ENCODE data around the gene EXO5.
"Not testable (repeated sequence)": the region's sequence is repeated elsewhere in the genome, so short reads cannot be mapped to it uniquely, and the experiment has no call there.

EXO5 gene, protein sequence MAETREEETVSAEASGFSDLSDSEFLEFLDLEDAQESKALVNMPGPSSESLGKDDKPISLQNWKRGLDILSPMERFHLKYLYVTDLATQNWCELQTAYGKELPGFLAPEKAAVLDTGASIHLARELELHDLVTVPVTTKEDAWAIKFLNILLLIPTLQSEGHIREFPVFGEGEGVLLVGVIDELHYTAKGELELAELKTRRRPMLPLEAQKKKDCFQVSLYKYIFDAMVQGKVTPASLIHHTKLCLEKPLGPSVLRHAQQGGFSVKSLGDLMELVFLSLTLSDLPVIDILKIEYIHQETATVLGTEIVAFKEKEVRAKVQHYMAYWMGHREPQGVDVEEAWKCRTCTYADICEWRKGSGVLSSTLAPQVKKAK

DNA sequence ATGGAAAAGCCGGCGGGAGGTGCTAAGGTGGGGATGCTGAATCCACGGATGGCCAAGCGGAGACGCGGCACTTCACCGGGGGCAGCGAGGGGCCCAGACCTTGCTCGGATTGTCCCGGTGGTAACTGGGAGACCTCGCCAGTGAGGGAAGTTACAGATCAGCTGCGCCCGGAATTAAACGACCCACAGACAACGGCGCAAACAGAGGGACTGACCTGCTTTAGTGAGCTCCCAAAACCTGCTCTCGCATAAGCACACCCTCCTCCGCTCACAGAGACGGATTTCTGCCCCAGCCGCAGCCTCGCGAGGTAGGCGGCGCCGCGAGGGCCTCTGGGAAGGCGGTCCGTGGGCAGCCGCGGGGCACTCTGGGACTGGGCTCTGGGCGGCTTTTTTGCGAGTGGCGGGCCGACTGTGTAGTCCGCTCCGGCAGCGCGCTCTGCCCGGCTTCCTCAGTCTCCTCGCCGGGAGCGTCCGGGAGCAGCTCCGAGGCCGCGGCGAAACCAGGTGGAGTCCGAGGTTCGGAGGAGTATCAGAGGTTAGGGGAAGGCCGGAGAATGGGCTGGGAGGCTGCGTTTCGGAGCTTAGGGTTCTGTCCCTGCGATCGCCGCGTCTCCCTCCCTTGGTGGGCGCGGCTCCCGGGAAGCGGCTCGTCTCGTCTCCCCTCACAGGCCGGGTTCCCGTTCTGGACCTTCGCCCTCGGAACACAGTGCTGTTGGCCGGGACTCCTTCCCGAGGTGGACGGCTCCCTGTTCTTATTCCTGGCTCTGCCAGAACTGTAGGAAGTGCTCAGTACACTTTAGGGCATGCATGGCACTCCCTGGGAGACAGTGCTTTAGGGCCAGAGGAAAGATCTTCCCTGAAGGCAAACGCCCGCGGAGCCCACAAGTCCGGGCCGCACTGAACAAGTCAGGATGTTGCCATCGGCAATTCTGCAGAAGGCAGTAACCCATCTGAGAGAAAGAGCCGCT, at the start of gene EXO5:
EXO5 (plus strand) TSS at position 393 of the 967 bp plus-strand sequence. CDS start 5,778 bp downstream, outside the sequence.
- DNase-seq (ENCODE audit: low spot score), result peak; percentile 41

DNA sequence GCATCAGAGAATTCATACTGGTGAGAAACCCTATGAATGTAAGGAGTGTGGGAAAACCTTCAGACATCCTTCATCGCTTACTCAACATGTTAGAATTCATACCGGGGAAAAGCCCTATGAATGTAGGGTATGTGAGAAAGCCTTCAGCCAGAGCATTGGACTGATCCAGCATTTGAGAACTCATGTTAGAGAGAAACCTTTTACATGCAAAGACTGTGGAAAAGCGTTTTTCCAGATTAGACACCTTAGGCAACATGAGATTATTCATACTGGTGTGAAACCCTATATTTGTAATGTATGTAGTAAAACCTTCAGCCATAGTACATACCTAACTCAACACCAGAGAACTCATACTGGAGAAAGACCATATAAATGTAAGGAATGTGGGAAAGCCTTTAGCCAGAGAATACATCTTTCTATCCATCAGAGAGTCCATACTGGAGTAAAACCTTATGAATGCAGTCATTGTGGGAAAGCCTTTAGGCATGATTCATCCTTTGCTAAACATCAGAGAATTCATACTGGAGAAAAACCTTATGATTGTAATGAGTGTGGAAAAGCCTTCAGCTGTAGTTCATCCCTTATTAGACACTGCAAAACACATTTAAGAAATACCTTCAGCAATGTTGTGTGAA, 45.5 kb upstream of the EXO5 start:
- DNase-seq (ENCODE audit: low spot score), result no peak

DNA sequence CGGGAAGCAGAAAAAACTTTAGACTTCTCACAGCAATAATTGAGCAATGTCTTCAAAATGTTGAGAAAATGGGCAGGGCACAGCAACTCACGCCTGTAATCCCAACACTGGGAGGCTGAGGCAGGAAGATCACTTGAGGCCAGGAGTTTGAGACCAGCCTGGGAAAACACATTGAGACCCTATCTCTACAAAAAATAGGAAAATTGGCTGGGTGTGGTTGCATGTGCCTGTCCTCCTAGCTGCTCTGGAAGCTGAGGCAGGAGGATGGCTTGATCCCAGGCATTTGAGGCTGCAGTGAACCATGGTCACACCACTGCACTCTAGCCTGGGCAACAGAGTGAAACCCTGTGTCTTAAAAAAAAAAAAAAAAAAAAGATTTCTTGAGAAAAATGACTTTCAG, 39.2 kb upstream of the EXO5 start:
- DNase-seq (ENCODE audit: low spot score), result no peak

DNA sequence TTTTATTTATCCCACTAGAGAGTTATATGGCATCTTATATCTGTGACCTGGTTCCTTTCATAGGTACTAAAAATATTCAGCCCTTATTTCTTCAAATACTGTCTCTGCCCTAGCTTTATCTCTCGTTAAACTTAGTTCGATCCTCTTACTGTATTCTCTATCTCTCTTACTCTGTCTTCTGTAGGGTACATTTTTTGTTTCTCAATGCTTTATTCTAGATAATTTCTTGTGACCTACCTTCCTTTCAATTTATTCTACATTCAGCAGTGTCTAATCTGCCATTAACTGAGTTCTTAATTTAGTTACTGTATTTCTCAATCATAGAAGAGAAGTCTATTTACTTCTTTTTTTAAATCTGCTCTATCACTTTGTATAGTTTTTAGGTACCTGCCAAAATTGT, 33.3 kb upstream of the EXO5 start:
- DNase-seq (ENCODE audit: low spot score), result no peak

DNA sequence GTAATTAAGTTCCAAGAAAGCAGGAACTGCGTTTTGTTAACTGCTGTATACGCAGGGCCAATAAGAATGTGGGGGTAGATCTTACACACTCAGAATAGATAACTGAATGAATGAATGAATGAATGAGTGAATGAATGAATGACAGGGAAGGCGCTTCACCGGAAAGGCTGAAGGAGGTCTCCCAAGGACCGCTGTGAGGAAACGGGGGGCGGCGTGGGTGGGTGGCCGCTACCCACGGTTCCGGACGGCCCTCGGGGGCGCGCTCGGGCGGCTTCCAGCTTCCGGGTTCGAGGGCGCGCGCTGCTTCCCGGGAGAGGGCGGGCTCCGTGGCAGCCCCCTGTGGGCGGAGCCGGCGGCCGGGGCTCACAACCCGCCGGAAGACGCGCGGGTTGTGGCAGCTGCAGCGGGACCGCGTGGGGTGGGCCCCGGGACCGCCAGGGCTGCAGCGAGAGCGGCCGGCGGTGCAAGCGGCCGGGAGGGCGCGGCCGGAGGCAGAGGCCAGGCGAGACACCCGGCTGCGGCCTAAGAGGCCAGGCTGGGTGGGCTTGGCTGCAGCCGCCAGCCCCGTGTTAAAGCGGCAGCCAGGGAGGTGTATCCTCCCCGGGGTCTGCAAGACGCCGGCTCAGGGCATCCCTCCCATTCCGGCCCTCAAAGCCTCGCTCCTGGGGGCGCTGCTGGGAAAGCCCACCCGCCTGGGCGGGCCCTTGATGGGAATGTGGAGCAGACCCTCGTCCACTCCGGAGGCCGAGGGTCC, 31.5 kb upstream of the EXO5 start, which contains the start of gene ZFP69:
ZFP69 (plus strand) TSS at position 367 of the 754 bp plus-strand sequence. CDS start 2,072 bp downstream, outside the sequence.
- peak; percentile 20 for DNase-seq (ENCODE audit: low spot score)

DNA sequence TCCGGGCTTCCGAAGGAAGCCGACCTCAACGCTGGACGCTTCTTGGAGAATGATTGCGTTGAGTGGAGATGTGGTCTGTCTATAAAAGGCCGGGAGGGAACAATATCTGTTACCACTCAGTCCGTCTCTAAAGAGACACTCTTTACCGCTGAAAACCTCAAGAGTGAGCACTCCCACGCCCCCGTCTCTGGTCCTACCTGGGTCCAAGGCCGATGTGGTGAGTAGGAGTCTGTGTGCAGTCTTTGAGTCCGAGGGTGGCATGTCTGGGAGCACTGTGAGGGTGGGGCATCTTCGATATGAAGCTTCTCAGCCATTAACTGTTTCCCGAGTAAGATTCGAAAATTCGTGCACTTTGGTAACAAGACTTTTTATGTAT, 30.9 kb upstream of the EXO5 start:
- DNase-seq (ENCODE audit: low spot score), result peak; percentile 24

DNA sequence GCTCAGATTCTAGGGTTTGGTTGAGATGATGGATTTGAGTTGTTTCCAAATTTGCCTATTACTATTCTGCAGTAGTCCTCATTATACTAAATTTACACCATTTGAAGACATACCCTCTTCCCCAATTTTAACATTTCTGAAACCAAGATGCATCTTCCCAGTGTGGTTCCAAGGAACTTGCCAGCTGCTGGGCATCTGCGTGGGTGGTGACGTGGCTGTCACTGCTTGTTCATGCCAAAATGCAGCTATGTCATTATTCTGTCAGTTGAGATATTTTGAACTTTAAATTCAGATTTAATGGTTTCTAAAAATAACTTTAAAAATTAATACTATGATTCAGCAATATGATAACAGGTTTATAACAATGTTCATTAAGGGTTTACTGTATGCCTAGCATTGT, 30.3 kb upstream of the EXO5 start:
- DNase-seq (ENCODE audit: low spot score), result no peak

DNA sequence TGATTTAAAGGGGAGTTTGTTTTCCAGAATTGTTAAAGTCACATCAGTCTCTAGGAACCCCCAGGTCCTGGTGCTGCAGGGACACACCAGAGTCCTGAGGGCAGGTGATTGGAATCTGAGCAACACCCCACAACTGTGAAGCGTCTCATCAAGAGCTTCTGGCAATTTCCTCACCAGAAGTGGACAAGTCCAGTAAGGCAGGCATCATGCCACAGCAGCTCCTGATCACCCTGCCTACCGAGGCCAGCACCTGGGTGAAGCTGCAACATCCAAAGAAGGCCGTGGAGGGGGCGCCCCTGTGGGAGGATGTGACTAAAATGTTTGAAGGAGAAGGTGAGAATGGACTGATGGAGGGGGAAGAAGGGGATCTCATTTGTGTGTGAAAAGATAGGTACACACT, 29.4 kb upstream of the EXO5 start:
- DNase-seq (ENCODE audit: low spot score), result no peak

DNA sequence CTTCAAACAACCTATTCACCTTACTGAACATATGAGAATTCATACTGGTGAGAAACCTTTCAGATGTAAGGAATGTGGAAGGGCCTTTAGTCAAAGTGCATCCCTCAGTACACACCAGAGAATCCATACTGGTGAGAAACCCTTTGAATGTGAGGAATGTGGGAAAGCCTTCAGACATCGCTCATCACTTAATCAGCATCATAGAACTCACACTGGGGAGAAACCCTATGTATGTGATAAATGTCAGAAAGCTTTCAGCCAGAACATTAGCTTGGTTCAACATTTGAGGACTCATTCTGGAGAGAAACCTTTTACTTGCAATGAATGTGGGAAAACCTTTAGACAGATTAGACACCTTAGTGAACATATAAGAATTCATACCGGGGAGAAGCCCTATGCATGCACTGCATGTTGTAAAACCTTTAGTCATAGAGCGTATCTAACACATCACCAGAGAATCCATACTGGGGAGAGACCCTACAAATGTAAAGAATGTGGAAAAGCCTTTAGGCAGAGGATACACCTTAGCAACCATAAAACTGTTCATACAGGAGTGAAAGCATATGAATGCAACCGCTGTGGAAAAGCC, 13.2 kb upstream of the EXO5 start:
- DNase-seq (ENCODE audit: low spot score), result no peak

DNA sequence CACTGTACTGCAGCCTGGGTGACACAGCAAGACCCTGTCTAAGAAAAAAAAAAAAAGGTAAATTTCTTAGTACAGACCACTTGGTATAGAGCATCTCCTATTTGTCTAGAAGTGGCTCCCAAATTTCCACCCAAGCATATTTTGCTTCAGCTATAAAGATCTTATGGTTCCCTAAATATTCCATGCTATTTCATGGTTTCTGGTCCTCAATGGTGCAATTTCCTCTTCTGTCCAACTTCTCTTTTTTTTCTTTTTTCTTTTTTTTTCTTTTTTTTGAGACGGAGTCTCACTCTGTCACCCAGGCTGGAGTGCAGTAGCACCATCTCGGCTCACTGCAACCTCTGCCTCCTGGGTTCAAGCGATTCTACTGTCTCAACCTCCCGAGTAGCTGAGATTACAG, 5.9 kb upstream of the EXO5 start:
- not testable (repeated sequence) for DNase-seq (ENCODE audit: low spot score)

DNA sequence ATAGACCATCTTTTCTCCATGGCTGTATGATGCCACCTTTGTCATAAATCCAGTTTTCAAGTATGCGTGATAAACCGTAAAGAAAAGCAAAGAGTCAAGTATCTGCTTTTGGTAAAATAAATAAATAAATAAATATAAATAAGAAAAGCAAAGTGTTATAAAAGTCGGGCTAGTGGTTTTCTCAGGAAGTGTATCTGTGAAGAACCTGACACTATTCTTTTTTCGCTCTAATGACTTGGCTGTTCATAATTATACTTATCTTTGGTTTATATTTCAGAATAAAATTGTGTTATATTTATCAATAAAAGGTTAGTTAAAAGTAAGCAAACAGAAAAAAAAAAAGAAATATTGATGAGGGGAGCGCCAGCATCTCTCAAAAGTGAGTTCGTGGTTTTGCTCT, 594 bp upstream of the EXO5 start:
- DNase-seq (ENCODE audit: low spot score), result no peak

DNA sequence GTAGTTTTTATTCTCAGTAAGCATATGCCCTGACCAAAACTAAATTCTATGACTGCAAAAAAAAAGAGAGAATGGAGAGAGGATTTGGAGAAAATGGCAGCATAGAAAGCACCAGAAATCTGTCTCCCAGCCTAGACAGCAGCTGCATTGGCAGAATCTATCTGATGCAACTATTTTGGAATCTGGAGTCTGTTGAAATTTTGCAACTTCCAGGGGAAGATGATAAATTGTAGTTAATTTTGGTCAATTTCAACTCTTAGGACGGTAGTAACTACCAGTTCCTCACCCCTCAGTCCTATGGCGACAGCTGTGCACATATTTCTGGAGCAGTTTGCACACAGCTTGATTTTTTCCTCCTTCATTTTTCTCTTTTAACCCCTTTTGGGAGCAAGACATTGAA, 10.9 kb downstream of the EXO5 start:
- DNase-seq (ENCODE audit: low spot score), result no peak

DNA sequence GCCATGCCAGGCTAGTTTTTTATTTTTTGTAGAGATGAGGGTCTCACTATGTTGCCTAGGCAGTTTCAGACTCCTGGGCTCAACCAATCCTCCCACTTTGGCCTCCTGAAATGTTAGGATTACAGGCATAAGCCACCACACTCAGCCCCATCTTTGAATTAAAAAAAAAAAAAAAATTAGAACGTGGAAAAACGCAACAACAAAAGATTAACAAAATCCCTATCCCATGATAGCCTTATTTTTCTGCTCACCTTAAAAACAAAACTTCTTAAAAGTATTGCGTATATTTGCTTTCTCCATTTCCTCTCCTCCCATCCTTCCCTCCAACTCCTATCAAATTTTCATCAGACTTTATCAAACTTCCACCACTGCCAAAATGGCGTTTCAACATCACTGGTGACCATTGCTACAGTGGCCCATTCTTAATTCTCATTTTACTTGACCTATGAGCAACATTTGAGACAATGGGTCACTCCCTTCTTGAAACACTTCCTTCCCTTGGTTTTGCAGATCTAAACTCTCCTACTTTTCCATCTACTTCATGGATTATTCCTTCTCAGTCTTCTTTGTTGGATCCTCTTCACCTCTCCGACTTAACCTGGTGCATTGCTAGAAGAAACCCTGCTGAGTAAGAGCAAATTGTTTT, 22.3 kb downstream of the EXO5 start:
- no peak for DNase-seq (ENCODE audit: low spot score)

DNA sequence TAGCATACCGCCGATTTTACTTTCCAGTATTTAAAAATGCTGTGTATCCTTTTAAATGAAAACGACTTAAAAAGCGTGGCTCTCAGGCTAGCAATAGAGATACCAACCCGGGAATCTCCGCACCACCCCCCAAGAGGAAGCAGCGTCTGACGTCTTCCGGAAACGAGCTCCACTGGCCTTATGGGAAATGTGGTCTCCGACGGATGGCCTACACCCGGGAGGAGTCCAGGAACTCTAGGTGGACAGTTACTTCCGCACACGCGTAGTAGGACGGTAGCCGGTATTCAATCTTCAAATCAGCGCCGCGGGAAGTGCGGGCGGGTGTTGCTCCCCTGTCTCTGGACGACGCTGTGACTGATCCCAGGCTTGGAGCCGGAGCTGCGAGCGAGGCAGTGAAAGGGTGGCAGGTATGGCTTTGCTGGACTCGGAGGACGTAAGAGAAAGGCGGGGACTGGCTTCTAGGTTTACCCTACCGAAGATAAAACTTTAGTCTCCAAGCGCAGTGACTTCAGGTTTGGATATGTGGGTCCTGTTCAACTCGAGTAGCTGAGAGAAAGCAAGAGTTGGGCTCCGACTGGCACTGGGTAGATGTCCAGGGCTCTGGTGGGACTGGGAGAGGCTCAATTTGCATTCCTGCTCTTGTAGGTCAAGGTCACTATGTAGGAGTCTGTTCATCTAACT, 23.0 kb downstream of the EXO5 start, which contains the start of gene ZNF684:
ZNF684 (plus strand) TSS at position 257 of the 681 bp plus-strand sequence. CDS start 1,530 bp downstream, outside the sequence.
- peak; percentile 96 for DNase-seq (ENCODE audit: low spot score)

DNA sequence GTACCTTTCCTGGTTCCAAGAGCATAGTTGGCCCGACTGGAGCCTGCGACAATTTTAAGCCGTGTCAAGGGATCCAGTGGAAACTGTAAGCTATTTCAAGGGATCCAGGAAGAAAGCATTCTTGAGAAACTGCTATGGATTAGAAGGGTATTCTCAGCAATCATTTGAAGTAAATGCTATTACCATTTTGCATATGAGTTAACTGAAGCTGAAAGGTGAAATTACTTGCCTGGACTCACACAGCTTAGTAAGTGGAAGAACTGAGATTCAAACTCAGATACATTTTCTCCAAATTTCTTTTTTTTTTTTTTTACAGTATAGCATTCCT, 23.5 kb downstream of the EXO5 start:
- no peak for DNase-seq (ENCODE audit: low spot score)

DNA sequence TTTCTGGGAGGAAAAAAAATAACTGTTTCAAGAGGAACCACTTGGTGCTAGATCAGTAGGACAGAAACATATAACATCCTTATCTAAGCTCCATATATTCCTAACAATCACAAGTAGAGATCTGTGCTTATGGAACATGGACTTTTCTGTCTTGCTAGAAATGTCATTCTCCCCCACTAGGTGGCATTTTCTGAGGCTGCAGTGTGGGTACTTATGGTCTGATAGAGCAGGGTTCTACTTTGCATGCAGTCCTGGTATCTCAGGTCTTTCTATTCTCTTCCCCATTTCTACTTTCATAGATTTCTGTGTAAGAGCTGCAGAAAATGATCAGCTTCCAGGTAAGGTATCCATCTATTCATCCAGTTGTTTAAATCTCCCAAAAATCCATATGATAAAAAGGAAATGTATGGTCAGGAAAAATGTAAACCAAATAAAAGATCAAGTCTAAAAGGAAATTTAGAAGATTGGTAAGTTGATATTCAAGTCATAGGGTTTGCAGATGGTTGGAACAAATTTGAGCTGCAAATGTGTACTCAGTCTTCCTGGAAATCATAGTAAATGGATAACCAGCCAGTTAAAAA, 24.4 kb downstream of the EXO5 start:
- peak; percentile 60 for DNase-seq (ENCODE audit: low spot score)

DNA sequence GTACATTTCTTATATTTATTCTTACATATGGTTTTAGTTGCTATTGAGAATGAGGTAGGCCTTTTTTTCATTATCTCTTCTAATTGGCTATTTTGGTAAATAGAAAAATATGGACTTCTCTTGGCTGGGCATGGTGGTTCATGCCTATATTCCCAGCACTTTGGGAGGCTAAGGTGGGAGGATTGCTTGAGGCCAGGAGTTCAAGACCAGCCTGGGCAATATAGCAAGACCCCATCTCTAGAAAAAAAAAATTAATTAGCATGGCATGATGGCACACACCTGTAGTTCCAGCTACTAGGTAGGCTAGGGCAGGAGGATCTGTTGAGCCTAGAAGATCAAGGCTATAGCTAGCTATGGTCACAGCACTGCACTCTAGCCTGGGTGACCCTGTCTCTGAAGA, 26.0 kb downstream of the EXO5 start:
- DNase-seq (ENCODE audit: low spot score), result no peak

DNA sequence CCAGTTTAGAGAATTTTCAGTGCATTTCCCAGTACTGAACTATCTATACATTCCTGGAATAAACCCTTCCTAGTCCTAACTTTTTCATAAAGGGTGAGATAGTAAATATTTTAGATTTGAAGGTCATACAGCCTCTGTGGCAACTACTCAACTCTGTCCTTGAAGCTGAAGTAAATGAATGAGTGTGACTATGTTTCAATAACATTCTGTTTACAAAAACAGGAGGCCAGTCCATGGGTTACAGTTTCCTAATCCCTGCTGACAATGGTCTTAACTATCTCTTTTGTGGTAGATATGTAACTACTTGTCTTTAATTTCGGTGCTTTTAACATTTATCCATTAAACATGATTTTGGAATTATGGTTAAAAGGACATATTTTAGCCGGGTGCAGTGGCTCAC, 27.2 kb downstream of the EXO5 start:
- DNase-seq (ENCODE audit: low spot score), result no peak

DNA sequence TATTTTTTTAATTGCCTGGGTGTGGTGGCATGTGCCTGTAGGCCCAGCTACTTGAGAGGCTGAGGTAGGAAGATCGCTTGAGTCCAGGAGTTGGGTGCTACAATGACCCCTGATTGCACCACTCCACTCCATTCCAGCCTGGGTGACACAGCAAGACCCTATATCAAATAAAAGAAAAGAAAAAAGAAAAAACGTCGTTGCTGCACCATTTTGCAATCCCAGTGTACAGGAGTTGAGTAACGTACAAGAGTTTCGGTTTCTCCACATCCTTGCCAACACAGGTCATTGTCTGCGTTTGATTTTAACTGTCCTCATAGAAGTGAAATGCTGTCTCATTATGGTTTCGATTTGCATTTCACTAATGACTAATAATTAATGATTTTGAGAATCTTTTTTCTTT, 30.8 kb downstream of the EXO5 start:
- DNase-seq (ENCODE audit: low spot score), result no peak

DNA sequence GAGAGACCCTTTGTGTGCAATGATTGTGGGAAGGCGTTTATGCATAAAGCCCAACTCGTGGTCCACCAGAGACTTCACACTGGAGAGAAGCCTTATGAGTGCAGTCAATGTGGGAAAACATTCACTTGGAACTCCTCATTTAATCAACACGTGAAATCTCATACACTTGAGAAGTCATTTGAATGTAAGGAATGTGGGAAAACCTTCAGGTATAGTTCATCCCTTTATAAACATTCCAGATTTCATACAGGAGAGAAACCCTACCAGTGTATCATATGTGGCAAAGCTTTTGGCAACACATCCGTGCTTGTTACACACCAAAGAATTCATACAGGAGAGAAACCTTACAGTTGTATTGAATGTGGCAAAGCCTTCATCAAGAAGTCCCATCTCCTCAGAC, 38.4 kb downstream of the EXO5 start:
- DNase-seq (ENCODE audit: low spot score), result no peak

Measured in pons (tissue), 1 donor.